Measurements from ENCODE around the gene ASGR1.

ASGR1 gene

DNA sequence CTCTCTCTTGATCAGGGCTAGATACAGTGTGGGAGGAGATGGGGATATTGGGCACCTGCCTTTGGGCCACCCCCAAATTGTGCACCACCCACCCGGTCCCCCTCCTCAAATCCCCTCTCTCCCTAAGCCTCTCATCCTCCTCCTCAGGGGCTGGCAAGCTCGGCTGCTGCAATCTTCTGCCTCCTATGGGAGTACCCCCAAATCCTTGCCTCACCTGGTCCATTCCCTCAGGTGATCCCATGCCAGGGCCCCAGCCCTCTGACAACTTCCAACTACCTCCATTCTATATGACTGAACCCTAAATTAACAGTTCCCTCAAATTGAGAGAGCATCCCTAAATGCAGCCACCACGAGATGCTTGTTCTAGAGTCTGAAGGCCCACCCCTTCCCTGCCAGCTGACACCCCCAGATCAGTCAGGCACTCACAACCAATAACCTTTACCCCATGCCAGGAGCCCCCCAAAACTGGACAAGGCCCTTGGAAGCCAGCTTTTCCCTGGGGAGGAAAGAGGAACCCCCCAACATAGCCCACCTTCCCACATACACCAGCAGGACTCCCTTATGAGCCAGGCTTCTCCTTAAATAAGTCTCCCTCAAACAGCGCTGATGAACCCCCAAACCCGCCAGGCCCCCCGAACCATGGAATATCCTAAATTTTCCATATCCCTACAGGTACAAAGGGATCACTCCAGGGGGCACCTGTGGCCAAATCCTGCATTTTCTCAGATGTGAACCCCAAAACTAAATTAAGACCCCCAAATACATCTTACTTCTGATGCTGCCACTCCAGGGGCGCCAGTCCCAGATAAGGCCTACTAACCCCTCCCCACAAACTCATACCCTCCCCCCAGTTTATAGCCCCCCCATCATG lies 37.3 kb upstream of the ASGR1 start:
- no peak for DNase-seq (ENCODE audit: low read depth)

DNA sequence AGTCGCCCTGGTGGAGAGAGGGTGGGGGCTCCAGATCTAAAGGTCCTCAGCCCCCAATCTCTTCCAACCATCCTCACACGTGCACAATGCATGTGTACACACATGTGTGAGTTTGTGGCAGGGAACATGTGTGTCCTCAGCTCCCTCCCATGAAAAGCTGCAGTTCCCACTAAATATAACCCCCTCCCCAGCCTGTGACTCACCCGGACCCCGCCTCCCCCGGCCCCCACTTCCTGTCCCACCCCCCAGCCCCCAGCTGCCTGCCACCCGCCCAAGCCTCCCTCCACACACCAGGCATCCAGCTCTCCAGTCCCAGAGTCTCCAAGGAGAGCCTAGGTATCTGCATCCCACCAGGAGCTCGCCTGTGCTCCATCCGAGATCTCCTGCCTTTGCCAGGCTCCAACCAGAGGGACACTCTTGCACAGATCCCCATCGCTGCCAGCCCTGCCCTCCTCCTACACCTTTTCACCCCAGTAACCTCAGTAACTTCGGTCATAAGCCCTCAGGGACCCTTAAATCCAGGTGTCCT lies 36.5 kb upstream of the ASGR1 start:
- DNase-seq (ENCODE audit: low read depth), result no peak

DNA sequence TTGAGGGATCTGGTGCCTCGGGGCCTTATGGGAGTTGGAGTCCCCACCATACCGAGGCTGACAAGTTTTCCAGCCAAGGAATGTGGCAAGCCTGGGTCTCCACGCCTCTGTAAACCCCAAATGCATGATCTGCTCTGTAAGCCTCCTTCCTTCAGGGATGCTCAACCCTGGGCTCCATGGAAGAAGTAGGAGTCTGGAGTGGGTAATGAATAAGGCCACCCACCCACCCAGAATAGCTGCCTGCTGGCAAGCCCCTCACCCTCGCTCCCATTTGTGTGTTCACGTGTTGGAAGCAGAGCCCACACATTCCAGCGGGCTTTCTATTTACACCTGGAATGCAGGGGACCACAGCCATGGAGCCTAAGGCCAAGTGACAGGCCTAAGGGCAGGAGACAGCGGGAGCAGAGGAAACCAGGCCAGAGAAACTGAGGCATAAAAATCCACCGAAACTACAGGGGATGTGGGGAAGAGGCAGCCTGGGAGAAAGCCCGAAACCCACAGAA lies 36.0 kb upstream of the ASGR1 start:
- DNase-seq (ENCODE audit: low read depth), result no peak

DNA sequence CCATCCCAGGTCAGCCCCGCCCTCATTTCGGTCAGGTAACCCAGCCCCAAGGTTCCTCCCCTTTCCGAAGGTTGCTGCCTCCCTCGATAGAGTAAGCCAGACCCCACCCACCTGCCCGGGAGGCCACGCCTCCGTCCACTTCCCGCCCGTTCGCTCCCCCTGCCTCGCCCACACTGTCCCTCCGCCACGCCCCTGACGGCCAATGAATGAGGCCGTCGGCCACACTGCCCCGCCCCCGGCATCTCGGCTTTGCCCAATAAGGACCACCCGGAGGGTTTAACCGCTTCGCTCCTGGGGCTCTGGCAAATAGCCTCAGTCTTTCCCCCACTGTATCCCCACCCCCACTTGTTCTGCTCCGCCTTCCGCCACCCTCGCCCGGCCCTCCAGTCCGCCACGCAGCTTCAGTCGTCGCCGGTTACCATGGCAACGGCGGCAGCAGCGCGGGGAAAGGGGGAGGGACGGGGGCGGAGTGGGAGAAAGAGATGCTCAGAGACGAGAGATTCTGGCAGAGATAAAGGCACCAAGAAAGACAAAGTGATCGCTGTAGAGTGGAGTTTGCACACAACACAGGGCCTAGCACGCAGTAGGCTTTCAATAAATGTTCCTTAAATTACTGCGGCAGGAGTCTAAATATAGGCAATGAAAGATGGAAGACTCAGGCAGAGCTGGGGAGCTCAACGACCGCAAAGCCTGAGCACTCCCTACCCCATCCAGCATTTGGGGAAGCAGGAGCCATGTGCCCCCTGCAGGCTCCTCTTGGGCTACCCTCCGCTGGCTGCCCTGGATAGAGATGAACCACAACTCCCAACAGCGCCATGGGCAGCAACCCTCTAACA lies 35.3 kb upstream of the ASGR1 start:
- no peak for DNase-seq (ENCODE audit: low read depth)

DNA sequence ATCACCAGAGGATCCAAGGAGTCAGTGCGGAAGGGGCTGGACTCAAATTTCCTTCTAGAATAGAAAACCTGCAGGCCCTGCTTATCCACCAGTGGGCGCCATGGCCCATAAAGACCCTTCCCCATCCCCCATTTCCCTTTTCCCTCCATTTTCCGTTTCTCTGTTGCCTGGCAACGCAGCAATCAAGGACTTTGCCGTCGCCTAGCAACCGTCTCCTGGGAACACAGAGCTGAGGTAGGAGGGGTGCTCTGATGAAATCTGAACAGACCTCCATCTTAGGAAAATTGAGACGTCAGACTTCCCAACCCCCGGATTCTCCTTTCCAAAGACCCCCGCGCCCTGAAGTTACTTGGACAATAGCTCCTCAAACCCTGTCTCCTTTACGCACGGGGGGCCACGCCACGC lies 34.7 kb upstream of the ASGR1 start:
- no peak for DNase-seq (ENCODE audit: low read depth)

DNA sequence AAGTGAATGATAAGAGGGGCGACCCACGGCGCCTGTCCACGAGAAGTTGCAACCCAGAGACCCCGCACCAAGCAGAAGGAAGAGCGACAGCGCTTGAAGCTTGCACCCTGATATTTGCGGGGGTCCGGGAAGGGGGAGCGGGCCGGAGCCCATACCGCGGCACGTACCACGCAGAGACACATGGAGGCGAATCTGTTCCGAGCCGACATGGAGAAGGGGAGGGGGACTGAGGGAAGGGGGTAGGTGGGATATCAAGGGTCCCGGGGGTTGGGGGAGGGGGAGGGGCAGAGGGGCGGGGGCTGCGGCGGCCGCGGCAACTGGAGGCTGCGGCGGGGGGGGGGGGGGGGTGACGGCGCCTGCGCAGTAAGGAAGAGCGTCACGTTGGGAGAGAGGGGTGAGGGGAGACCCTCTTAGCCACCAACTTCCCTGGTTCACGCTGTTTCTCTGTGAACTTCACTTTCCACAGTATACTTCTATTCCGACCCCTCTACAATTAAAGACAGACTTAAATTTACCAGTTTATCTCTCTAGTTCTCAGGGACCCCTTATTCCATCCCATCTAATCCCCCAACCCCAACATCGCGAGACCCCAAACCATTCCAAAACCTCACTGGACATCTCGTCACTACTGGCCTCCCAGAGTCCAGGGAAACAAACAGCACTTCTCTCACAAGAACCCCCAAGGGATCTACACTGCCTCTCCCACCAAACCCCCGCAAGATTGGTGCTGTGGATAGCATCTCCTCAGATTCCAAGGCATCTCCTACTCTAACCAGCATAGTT lies 32.5 kb upstream of the ASGR1 start:
- DNase-seq (ENCODE audit: low read depth), result no peak

DNA sequence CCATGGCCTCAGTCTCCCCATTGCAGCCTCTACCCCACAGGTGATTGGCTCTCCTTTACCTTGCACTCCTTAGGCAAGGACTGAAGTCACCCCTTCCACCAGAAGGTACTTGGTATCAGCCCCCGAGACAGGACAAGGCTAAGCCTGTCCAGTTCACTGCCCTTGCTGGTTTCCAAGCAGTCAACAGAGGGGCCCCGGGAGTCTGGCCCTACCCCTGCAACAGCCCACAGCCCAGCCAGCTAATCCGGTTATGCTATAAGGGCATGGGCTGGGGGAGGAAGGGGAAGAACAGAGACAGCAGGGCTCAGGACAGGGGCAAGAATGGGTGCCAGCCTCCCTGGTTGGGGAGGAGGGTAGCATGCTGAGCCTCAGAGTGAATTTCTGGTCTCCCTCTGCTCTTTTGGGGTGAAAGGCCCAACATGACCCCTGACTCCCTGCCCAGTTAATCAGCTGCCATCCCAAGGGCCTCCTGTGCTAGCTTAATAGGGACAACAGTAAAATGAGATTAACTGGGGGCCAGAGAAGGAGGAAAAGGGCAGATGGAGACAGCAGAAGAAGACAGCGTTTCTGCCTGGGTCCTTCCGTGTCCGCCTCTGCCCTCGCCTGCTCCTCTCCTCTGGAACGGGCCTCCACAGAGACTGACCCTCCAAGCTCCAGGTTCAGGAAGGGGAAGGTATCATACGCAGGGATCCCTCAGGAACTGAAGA lies 29.7 kb upstream of the ASGR1 start:
- DNase-seq (ENCODE audit: low read depth), result no peak

DNA sequence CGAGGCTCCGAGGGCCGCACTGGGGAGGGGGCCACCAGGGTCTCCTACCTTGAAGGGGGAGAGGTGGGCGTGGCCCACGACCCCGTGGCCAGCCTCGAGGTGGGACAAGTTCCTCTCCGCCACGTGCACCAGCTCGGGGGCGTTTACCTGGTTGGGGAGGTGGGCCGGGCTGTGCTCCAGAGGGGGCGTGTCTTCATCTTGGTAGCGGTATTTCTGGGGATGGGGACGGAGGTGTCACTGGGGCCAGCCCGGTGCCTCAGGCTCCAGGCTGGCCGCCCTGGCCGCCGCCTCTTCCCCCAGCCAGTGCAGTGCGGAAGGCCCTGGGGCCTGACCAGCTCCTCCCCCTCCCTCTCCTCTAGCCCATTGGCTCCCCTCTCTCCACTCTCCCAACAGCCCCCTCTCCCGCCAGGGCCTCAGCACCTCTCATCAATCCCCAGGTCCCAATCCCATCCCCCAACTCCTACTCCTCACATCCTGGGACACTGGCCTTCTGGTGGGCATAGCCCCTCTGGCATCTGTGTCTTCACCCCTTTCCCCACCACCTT lies 28.9 kb upstream of the ASGR1 start:
- no peak for DNase-seq (ENCODE audit: low read depth)

DNA sequence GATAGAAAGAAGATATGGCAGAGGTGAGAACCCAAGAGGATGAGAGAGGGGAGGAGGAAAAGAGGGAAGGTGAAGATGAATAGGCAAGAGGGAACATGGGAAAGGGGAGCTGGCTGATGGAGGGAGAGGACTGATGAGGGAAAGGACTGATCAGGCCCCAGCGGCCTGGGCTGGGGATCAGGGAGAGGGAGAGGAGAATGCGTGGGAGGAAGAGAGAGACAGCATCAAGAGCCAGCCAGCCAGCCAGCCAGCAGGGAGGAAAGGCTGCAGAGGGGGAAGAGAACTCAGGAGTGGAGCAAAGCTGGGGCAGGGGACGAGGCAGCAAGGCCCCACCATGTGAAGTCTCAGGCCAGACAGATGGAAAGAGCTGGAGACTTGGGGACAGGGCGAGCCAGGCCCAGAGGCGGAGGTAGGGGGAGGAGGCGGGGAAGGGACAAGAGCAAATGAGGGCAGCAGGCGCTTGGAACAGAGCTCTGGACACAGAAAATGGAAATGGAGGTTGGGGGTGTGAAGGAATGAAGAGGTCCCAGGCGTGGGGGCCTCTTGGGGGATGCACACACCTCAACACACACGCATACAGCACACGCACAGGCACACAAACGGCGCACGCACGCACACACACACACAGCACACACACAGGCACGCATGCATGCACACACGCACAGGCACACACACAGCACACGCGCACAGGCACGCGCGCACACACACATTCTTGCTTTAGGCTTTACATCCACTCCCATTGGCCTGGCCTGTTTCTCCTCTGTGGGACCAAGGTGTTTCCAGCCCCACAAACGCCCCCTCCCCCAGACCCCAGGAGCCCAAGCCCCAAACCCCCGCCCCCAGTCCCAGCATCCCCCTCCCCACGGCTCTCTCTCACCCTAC lies 28.2 kb upstream of the ASGR1 start:
- DNase-seq (ENCODE audit: low read depth), result no peak

DNA sequence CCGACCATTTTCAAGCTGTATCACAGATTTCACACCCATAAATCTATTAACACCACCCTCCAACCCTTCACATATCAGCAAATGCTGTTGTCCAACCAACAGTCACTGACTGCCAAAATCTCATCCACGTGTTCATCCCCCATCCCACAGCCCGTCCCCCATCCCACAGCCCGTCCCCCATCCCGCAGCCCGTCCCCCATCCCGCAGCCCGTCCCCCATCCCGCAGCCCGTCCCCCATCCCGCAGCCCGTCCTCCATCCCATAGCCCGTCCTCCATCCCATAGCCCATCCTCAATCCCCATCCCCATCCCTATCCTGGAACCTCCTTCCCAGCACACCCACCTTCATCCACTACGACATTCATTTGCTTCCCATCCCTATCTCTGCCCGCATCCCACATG lies 26.4 kb upstream of the ASGR1 start:
- no peak for DNase-seq (ENCODE audit: low read depth)

DNA sequence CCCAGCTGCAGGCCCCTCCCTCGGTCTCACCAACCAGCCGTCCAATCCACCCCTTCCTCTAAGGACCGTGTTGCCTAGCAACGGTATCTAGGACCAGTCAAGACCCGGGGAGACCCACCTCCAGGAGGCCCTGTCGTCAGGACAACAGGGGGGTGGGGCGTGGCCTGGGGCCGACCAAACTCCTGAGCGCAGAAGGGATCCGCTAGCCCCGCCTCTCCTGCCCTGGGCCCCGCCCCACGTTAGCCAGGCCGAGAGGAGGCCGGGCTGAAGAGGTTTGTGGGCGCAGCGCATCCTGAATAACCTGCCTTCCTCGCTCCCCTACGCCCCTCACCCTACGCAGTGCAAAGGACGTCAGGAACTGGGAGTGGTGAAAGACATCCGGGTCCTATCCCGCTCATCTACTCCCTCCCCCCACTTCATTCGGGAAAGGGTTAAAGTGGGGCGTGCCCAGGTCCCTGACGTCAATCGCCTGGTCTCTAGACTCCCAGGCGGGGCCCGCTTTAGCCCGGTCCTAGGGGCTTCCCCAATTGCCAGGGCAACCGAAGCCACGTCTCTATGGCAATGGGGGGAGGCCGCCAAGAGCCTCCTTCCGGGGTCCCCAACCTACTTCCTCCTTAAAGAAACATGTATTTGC lies 25.8 kb upstream of the ASGR1 start:
- no peak for DNase-seq (ENCODE audit: low read depth)

DNA sequence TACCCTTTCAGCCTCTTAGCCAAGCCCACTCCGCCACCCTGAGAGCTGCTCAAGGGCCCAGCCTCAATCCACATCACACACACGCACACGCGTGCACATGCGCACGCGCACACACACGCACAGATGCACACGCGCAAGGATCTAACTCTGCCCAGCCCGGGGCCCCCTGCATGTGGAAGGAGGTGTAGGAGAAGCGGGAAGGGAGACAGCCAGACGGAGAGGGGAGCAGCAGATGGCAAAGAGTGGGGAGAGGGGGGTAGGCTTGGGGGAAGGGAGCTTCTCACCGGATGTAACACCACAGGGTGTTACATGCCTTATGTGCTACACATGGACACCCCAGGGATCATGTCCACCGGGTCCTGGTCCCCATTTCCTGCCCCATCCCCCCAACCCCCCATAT lies 25.2 kb upstream of the ASGR1 start:
- DNase-seq (ENCODE audit: low read depth), result no peak

DNA sequence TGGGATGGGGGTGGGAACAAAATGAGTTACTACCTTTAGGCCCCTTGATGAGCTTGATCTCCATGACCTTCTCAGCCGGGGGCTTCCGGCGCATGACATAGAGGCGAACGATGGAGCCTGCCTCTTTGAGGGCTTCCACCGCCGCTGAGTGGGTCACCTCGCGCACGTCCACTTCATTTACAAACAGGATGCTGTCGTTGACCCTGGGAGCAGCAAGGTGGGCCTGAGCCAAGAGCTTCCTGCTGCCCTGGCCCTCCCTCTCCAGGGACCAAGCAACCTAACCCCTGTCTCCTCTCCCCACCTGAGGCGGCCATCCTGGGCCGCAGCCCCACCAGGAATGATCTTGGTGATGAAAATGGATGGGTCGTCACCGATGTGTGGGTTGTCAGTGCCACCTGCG lies 24.2 kb upstream of the ASGR1 start:
- DNase-seq (ENCODE audit: low read depth), result no peak

DNA sequence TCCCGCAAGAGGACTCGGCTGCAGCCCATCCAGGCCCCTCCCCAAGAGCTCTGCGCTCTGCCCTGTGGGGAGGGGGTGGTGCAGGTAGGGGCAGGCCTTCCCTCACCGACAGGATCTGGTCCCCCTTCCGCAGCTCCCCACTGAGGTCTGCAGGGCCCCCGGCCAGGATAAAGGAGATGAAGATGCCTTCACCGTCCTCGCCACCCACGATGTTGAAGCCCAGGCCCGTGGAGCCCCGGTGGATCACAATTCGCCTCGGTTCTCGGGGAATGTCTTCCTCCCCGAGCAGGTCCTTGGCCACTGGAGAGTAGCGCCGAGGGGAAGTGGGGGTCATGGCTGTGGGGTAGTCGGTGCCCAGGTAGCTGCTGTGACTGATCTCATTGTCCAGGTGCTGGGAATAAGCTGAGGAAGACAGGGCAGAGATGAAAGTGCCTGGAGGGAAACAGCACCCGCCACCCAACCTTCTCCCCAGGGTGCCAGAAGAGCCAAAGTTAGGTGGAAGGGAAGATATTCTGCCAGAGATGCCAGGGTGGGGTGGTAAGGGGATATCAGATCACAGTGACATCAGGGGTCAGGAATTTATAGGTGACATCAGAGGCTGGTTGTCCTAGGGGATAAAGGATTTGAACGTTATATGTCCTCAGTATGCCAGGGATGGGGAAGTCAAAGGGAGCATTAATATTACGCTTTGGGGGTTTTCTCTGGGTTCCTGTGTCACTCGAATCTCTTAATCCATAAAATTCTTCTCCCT lies 17.7 kb upstream of the ASGR1 start:
- no peak for DNase-seq (ENCODE audit: low read depth)

DNA sequence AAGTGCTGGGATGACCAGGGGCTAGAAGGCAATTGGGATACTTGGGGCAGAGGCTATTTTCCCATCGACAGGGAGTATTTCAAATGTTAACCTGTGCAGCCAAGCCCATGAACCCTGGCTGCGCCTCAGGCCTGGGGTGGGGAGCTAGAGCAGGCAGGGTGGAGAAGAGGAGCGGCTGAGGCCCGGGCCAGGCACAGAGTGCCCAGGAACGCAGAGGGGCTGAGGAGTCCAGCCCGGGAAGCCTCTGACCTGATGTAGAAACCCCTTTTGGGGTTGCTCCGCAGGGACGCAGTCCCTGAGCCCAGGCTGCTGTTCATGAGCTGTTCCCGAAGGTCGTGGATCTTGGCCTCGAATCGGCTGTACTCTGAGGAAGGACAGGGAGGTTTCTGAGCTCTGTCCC lies 16.8 kb upstream of the ASGR1 start:
- DNase-seq (ENCODE audit: low read depth), result no peak

DNA sequence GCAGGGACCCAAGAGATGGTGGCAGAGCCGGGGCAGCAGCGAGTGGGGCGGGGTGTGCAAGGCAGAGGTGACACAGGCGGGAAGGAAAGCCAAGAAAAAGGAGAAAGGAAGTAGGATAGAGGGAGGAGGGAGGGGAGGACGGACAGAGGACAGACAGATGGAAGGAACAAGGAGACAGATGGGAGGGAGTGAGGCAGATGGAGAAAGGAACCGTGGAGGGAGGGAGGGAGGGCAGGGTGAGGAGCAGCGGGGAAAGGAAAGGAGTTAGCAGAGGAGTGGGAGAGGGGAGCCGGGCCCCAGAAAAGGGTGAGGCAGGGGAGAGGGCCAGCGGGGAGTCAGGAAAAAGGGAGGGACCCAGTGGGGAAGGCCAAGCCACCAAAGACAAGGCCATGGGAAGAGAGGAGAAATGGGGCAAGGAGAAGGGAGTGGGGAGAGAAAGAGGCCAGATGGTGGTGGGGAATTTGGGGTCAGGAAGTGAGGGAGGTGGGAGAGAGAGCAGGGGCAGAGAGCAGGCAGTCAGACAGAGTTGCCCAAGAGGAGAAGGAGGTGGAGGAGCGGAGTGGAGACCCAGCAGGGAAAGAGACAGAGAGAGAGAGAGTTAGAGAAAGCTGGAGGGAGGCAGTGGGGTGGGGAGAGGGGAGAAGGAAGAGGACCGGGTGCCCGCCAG lies 13.2 kb upstream of the ASGR1 start:
- no peak for DNase-seq (ENCODE audit: low read depth)

DNA sequence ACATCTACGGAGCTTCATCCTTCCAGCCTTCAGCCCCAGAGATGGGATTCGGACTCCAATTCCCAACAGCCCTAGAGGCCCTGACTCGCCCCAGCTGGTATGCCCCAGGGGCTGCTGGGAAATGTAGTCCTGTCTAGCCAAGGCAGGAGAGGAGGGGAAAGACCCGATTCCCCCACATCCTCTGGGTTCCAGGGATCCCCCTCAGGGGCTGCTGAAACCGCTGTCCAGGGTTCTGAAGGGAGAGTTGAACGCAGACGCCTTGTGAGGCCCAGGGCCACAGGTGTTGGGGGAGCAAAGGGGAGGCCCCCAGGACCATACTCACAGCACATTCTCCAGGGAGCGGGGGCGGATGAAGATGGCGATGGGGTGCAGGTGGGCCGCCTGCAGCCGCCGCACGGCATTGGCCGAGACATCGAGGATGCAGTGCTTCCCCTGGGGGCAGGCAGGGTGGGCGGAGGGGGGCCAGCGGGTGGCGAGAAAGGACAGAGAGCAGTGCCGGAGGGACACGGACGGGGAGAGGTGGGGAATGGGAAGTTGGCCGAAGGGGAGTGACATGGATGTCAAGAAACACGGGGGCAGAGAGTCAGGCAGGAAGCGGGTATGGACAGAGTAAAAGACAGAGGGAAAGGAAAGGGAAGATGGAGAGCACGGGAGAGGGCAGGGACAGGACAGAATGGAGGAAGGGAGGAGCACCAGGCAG lies 12.6 kb upstream of the ASGR1 start:
- DNase-seq (ENCODE audit: low read depth), result no peak

DNA sequence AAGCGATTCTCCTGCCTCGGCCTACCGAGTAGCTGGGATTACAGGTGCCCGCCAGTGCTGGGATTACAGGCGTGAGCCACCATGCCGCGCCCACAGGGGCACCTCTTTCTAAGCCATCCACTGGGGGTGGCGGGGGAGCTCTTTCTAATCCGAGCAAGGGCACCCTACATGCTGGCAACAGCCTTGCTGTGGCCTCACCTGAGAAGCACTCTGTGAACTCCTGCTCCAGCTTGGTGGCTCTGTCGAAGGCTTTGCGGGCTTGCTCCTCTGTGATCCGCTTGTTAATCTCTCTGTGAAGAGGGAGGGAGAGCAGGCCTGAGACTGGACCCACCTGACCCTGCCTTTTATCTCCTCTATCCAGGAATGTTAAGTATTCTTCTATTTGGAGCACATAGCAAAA lies 11.9 kb upstream of the ASGR1 start:
- no peak for DNase-seq (ENCODE audit: low read depth)

Data from CMK (cell line).